Naive B cell (primary cell): ENCODE data around the gene TBX10. TPM values are rescaled to one million over a fixed set of nuclear protein-coding genes. Genes with fewer than 3 reads are reported as not detected.
A peak's percentile ranks its signal among the peaks of the same experiment; 100 is the strongest.
"Not testable (repeated sequence)": the region's sequence is repeated elsewhere in the genome, so short reads cannot be mapped to it uniquely, and the experiment has no call there.

Experiments
- ATAC-seq, 2 donors: fragments of 150-1000 bp; cut with Tn5 transposase; 2 replicates each; pipeline ENCODE4 v1.10.0; 2021; ENCODE audit warnings: low read depth in 2 of 2, mild to moderate bottlenecking in 2 of 2, moderate library complexity in 2 of 2
- DNase-seq: peaks from one replicate; pipeline ENCODE4 v3.0.0; 2022
- H3K27ac Mint-ChIP-seq, 6 donors: one replicate each; pipeline ENCODE4 v1.8.0; 2020 to 2022; ENCODE audit warnings: mild to moderate bottlenecking in 6 of 6, mixed read lengths in 6 of 6, moderate library complexity in 5 of 6, inconsistent platforms in 2 of 6
- H3K27me3 Mint-ChIP-seq, 3 donors: one replicate each; pipeline ENCODE4 v1.8.0; 2021 to 2022; ENCODE audit warnings: mixed read lengths in 3 of 3, mild to moderate bottlenecking in 1 of 3
- H3K36me3 Mint-ChIP-seq, 2 donors: one replicate each; pipeline ENCODE4 v1.8.0; 2020 to 2022; ENCODE audit warnings: mixed read lengths in 2 of 2, inconsistent platforms in 1 of 2, mild to moderate bottlenecking in 1 of 2
- H3K4me1 Mint-ChIP-seq, 3 donors: one replicate each; pipeline ENCODE4 v1.8.0; 2020 to 2022; ENCODE audit warnings: mixed read lengths in 3 of 3, inconsistent platforms in 1 of 3, mild to moderate bottlenecking in 1 of 3, moderate library complexity in 1 of 3
- H3K4me3 Mint-ChIP-seq, 8 donors: one replicate each; pipeline ENCODE4 v1.8.0; 2020 to 2022; ENCODE audit warnings: mild to moderate bottlenecking in 8 of 8, mixed read lengths in 8 of 8, moderate library complexity in 8 of 8, inconsistent platforms in 2 of 8
- H3K9me3 Mint-ChIP-seq, 7 donors: one replicate each; pipeline ENCODE4 v1.8.0; 2020 to 2022; ENCODE audit warnings: mixed read lengths in 7 of 7, mild to moderate bottlenecking in 5 of 7, inconsistent platforms in 2 of 7, moderate library complexity in 1 of 7
- polyA plus RNA-seq, 6 donors: library from polyadenylated mRNA; unstranded; fragments of 300-500 nt; fragmentation: Illumina TruSeq; gene quantifications; one replicate each; pipeline ENCODE4 v1.2.3, GENCODE V29; 2021; ENCODE audit warnings: low read depth in 6 of 6

The TBX10 gene
- polyA plus RNA-seq, 6 donors from 2014 or later = not detected

GRCh38 chr11:67628710-67629385, 10.7 kb downstream of the TBX10 start:
- H3K27ac Mint-ChIP-seq = peak overlapping the region; percentile 28 to 94 (median 88)
- no peaks in the 10 kb centered on the region for H3K9me3 Mint-ChIP-seq
- ATAC-seq = no peak
- peaks cover 27 to 42% (median 28%) of the 10 kb centered on the region in 3 donors for H3K4me1 Mint-ChIP-seq
- DNase-seq = no peak
- H3K4me3 Mint-ChIP-seq = peak overlapping the region; percentile 49 to 89 (median 83)
- no peaks in the 10 kb centered on the region for H3K36me3 Mint-ChIP-seq
- H3K27me3 Mint-ChIP-seq = no peaks in the 10 kb centered on the region

- Mint-ChIP-seq H3K36me3 (no peaks in the 10 kb centered on the region), H3K27ac (peak overlapping the region in 2 of 6 donors; percentile 62 to 73), H3K9me3 (no peaks in the 10 kb centered on the region), H3K4me1 (peaks cover 27 to 36% (median 28%) of the 10 kb centered on the region in 3 donors), H3K27me3 (no peaks in the 10 kb centered on the region), H3K4me3 (peak overlapping the region in 2 of 8 donors; percentile 15 to 40)
- DNase-seq = no peak
- no peak for ATAC-seq
These were observed 11.5 kb downstream of the TBX10 start for GRCh38 chr11:67627812-67628624.

GRCh38 chr11:67627441-67627811, 12.1 kb downstream of the TBX10 start:
- H3K9me3 Mint-ChIP-seq = no peaks in the 10 kb centered on the region
- no peaks in the 10 kb centered on the region for H3K27me3 Mint-ChIP-seq
- no peak overlapping the region for H3K27ac Mint-ChIP-seq
- DNase-seq = no peak
- H3K4me3 Mint-ChIP-seq = no peak overlapping the region
- no peaks in the 10 kb centered on the region for H3K36me3 Mint-ChIP-seq
- peaks cover 27 to 36% (median 28%) of the 10 kb centered on the region in 3 donors for H3K4me1 Mint-ChIP-seq
- no peak for ATAC-seq

GRCh38 chr11:67626970-67627369, 12.6 kb downstream of the TBX10 start:
- Mint-ChIP-seq H3K27me3 (no peaks in the 10 kb centered on the region), H3K4me1 (peaks cover 24 to 36% (median 25%) of the 10 kb centered on the region in 3 donors), H3K9me3 (no peaks in the 10 kb centered on the region), H3K36me3 (no peaks in the 10 kb centered on the region), H3K27ac (no peak overlapping the region), H3K4me3 (peak overlapping the region in 1 of 8 donors; percentile 39)
- DNase-seq (no peak), ATAC-seq (no peak)

GRCh38 chr11:67626131-67626833, 13.3 kb downstream of the TBX10 start:
- not testable (repeated sequence) for DNase-seq, H3K27me3 Mint-ChIP-seq, H3K36me3 Mint-ChIP-seq, H3K9me3 Mint-ChIP-seq, ATAC-seq
- peaks cover 21 to 36% (median 22%) of the 10 kb centered on the region in 3 donors for H3K4me1 Mint-ChIP-seq
- peak overlapping the region in 2 of 6 donors; percentile 53 to 75 for H3K27ac Mint-ChIP-seq
- peak overlapping the region in 1 of 8 donors; percentile 39 for H3K4me3 Mint-ChIP-seq

- H3K4me3 Mint-ChIP-seq, ATAC-seq, DNase-seq, H3K27me3 Mint-ChIP-seq, H3K9me3 Mint-ChIP-seq, H3K36me3 Mint-ChIP-seq, H3K27ac Mint-ChIP-seq: not testable (repeated sequence)
- peaks cover 12 to 25% (median 14%) of the 10 kb centered on the region in 3 donors for H3K4me1 Mint-ChIP-seq
These were observed 15.8 kb downstream of the TBX10 start for GRCh38 chr11:67623795-67624194.

- not testable (repeated sequence) for H3K27ac Mint-ChIP-seq, H3K9me3 Mint-ChIP-seq, DNase-seq, H3K4me3 Mint-ChIP-seq, ATAC-seq, H3K36me3 Mint-ChIP-seq, H3K27me3 Mint-ChIP-seq
- peaks cover 8 to 21% (median 13%) of the 10 kb centered on the region in 3 donors for H3K4me1 Mint-ChIP-seq
These were observed 16.7 kb downstream of the TBX10 start for GRCh38 chr11:67622905-67623304.

GRCh38 chr11:67621928-67622327, 17.6 kb downstream of the TBX10 start:
- H3K4me1 Mint-ChIP-seq = peaks cover 11% of the 10 kb centered on the region in 3 donors
- not testable (repeated sequence) for DNase-seq, H3K4me3 Mint-ChIP-seq, H3K9me3 Mint-ChIP-seq, ATAC-seq, H3K27ac Mint-ChIP-seq, H3K27me3 Mint-ChIP-seq, H3K36me3 Mint-ChIP-seq

- H3K9me3 Mint-ChIP-seq, H3K27me3 Mint-ChIP-seq, H3K4me3 Mint-ChIP-seq, DNase-seq, ATAC-seq, H3K36me3 Mint-ChIP-seq: not testable (repeated sequence)
- Mint-ChIP-seq H3K4me1 (peaks cover 16 to 22% (median 16%) of the 10 kb centered on the region in 3 donors), H3K27ac (peak overlapping the region in 1 of 6 donors; percentile 30)
These were observed 18.9 kb downstream of the TBX10 start for GRCh38 chr11:67620621-67621020.

GRCh38 chr11:67619683-67620618, 19.6 kb downstream of the TBX10 start:
- Mint-ChIP-seq H3K27ac (peak overlapping the region in 1 of 6 donors; percentile 76), H3K4me1 (peaks cover 15 to 17% (median 16%) of the 10 kb centered on the region in 3 donors)
- H3K27me3 Mint-ChIP-seq, H3K4me3 Mint-ChIP-seq, H3K36me3 Mint-ChIP-seq, ATAC-seq, DNase-seq, H3K9me3 Mint-ChIP-seq: not testable (repeated sequence)

- DNase-seq, H3K36me3 Mint-ChIP-seq, ATAC-seq, H3K27me3 Mint-ChIP-seq, H3K4me3 Mint-ChIP-seq, H3K9me3 Mint-ChIP-seq: not testable (repeated sequence)
- H3K27ac Mint-ChIP-seq = peak overlapping the region in 1 of 6 donors; percentile 84
- H3K4me1 Mint-ChIP-seq = peaks cover 23 to 24% (median 24%) of the 10 kb centered on the region in 3 donors
These were observed 20.5 kb downstream of the TBX10 start for GRCh38 chr11:67618901-67619659.
